Liver (tissue), 3 donors: ENCODE data around the gene ALKBH4.
A peak's percentile ranks its signal among the peaks of the same experiment; 100 is the strongest.

Experiments
- ATF3 ChIP-seq: IDR thresholded peaks from 2 replicates; pipeline ENCODE4 v1.6.1; 2016; ENCODE audit warnings: antibody characterized with exemption
- CTCF ChIP-seq: fragments of 150-350 bp; IDR thresholded peaks from 2 replicates; pipeline ENCODE4 v1.5.1; 2017; ENCODE audit warnings: improper control_type of control experiment, low read depth, low read length; ENCODE audit not compliant: missing input control
- FOXA1 ChIP-seq: IDR thresholded peaks from 2 replicates; pipeline ENCODE4 v1.6.1; 2016; ENCODE audit warnings: antibody characterized with exemption
- HNF4G ChIP-seq: IDR thresholded peaks from 2 replicates; pipeline ENCODE4 v1.6.1; 2016; ENCODE audit warnings: antibody characterized with exemption
- MAX ChIP-seq: IDR thresholded peaks from 2 replicates; pipeline ENCODE4 v1.6.1; 2016; ENCODE audit warnings: antibody characterized with exemption
- NR2F2 ChIP-seq: IDR thresholded peaks from 2 replicates; pipeline ENCODE4 v1.6.1; 2016; ENCODE audit warnings: antibody characterized with exemption
- RAD21 ChIP-seq, 2 donors: IDR thresholded peaks; 2 replicates each; pipeline ENCODE4 v1.6.1; 2016; ENCODE audit warnings: antibody characterized with exemption in 2 of 2, mild to moderate bottlenecking in 2 of 2
- REST ChIP-seq: IDR thresholded peaks from 2 replicates; pipeline ENCODE4 v1.6.1; 2016; ENCODE audit warnings: antibody characterized with exemption, mild to moderate bottlenecking
- RXRA ChIP-seq, 2 donors: IDR thresholded peaks; 2 replicates each; pipeline ENCODE4 v1.6.1; 2017 to 2018; ENCODE audit warnings: antibody characterized with exemption in 2 of 2, mild to moderate bottlenecking in 1 of 2
- YY1 ChIP-seq: IDR thresholded peaks from 2 replicates; pipeline ENCODE4 v1.6.1; 2016; ENCODE audit warnings: antibody characterized with exemption, mild to moderate bottlenecking
- ZBTB33 ChIP-seq: IDR thresholded peaks from 2 replicates; pipeline ENCODE4 v1.6.1; 2016; ENCODE audit warnings: antibody characterized with exemption
- donor health status: healthy.
- donor health status: healthy.

GRCh38 chr7:102433219-102434038 lies 31.2 kb downstream of the ALKBH4 start, which contains the start of gene ORAI2:
- no peak for TF ChIP-seq HNF4G
- TF ChIP-seq CTCF = no peak
- no peak for TF ChIP-seq REST
- TF ChIP-seq FOXA1 = no peak
- TF ChIP-seq ATF3 = no peak
- peak; percentile 49 for TF ChIP-seq NR2F2
- no peak for TF ChIP-seq YY1
- TF ChIP-seq RXRA (IDR thresholded peaks at IDR 0.05) = no peak
- TF ChIP-seq RAD21 (IDR thresholded peaks at IDR 0.05) = no peak
- TF ChIP-seq MAX = no peak
- no peak for TF ChIP-seq ZBTB33
